AG20443 (cell line): ENCODE results near the gene ZNF367.

Experiments used
- DNase-seq: peaks from one replicate; pipeline ENCODE4 v3.0.0; 2012; ENCODE audit warnings: low spot score, mixed read lengths

The ZNF367 gene

GRCh38 chr9:96418083-96418919 is at the start of gene ZNF367:
ZNF367 (minus strand) TSS chr9:96418370; CDS start chr9:96418032, 338 bp downstream.
- peak; percentile 97 for DNase-seq

GRCh38 chr9:96467784-96468183 is 49.6 kb upstream of the ZNF367 start:
- DNase-seq, result no peak

GRCh38 chr9:96464426-96464825 is 46.3 kb upstream of the ZNF367 start:
- DNase-seq, result no peak

GRCh38 chr9:96462541-96462940 is 44.4 kb upstream of the ZNF367 start:
- DNase-seq, result no peak

GRCh38 chr9:96461336-96461735 is 43.2 kb upstream of the ZNF367 start:
- DNase-seq, result no peak

- DNase-seq, result peak; percentile 68
Observed at GRCh38 chr9:96460882-96461281, 42.7 kb upstream of the ZNF367 start.

GRCh38 chr9:96460470-96460869 is 42.3 kb upstream of the ZNF367 start:
- peak; percentile 52 for DNase-seq

GRCh38 chr9:96459268-96460007 is 41.3 kb upstream of the ZNF367 start:
- no peak for DNase-seq

- no peak for DNase-seq
Observed at GRCh38 chr9:96458226-96458625, 40.1 kb upstream of the ZNF367 start.

- DNase-seq, result no peak
Observed at GRCh38 chr9:96457266-96457665, 39.1 kb upstream of the ZNF367 start.

GRCh38 chr9:96453625-96454024 is 35.5 kb upstream of the ZNF367 start:
- DNase-seq, result peak; percentile 72

GRCh38 chr9:96450613-96451528 is 32.7 kb upstream of the ZNF367 start:
- DNase-seq, result peak; percentile 41

GRCh38 chr9:96449845-96450612 is 31.9 kb upstream of the ZNF367 start, which contains the start of gene HABP4:
HABP4 (plus strand) TSS chr9:96450169; CDS start chr9:96450280, 111 bp downstream.
- DNase-seq, result peak; percentile 99

GRCh38 chr9:96449523-96449844 is 31.3 kb upstream of the ZNF367 start:
- DNase-seq, result no peak

- no peak for DNase-seq
Observed at GRCh38 chr9:96448546-96449170, 30.5 kb upstream of the ZNF367 start.

- no peak for DNase-seq
Observed at GRCh38 chr9:96447406-96447805, 29.2 kb upstream of the ZNF367 start.

GRCh38 chr9:96442491-96442890 is 24.3 kb upstream of the ZNF367 start:
- DNase-seq, result no peak

GRCh38 chr9:96441798-96442445 is 23.8 kb upstream of the ZNF367 start:
- no peak for DNase-seq

GRCh38 chr9:96440671-96441199 is 22.6 kb upstream of the ZNF367 start:
- DNase-seq, result no peak

- no peak for DNase-seq
Observed at GRCh38 chr9:96437454-96437853, 19.3 kb upstream of the ZNF367 start.
